Activated CD4-positive, alpha-beta T cell treated with anti-CD3 and anti-CD28 coated beads for 48 hours (primary cell): ENCODE data around the gene NTM.

Source experiments
- DNase-seq: peaks from one replicate; pipeline ENCODE4 v3.0.0-alpha.2; 2020

Gene NTM

GRCh38 chr11:132106096-132106982 lies 735.9 kb downstream of the NTM start:
- DNase-seq = no peak

GRCh38 chr11:132111316-132111715 lies 740.9 kb downstream of the NTM start:
- no peak for DNase-seq

- DNase-seq = no peak
Observed at GRCh38 chr11:132111838-132112237, 741.4 kb downstream of the NTM start.

GRCh38 chr11:132112846-132113245 lies 742.4 kb downstream of the NTM start:
- no peak for DNase-seq

GRCh38 chr11:132114185-132114584 lies 743.8 kb downstream of the NTM start:
- DNase-seq = no peak

GRCh38 chr11:132114743-132115142 lies 744.3 kb downstream of the NTM start:
- no peak for DNase-seq

GRCh38 chr11:132115454-132115853 lies 745.0 kb downstream of the NTM start:
- DNase-seq = no peak

GRCh38 chr11:132116516-132116915 lies 746.1 kb downstream of the NTM start:
- no peak for DNase-seq

GRCh38 chr11:132118661-132119060 lies 748.2 kb downstream of the NTM start:
- DNase-seq = no peak

- DNase-seq = no peak
Observed at GRCh38 chr11:132119573-132119972, 749.2 kb downstream of the NTM start.

GRCh38 chr11:132122735-132123134 lies 752.3 kb downstream of the NTM start:
- no peak for DNase-seq

- DNase-seq = no peak
Observed at GRCh38 chr11:132123449-132123848, 753.0 kb downstream of the NTM start.

- no peak for DNase-seq
Observed at GRCh38 chr11:132123854-132124835, 753.7 kb downstream of the NTM start.

- no peak for DNase-seq
Observed at GRCh38 chr11:132125988-132126871, 755.8 kb downstream of the NTM start.

- DNase-seq = no peak
Observed at GRCh38 chr11:132126973-132127899, 756.8 kb downstream of the NTM start.

- DNase-seq = no peak
Observed at GRCh38 chr11:132127900-132128288, 757.5 kb downstream of the NTM start.

GRCh38 chr11:132131047-132131446 lies 760.6 kb downstream of the NTM start:
- no peak for DNase-seq

- DNase-seq = no peak
Observed at GRCh38 chr11:132131961-132132360, 761.5 kb downstream of the NTM start.

GRCh38 chr11:132134322-132134721 lies 763.9 kb downstream of the NTM start:
- DNase-seq = no peak

GRCh38 chr11:132137289-132137980 lies 767.0 kb downstream of the NTM start:
- no peak for DNase-seq

- DNase-seq = no peak
Observed at GRCh38 chr11:132137981-132138313, 767.5 kb downstream of the NTM start.
